Measurements from ENCODE around the gene ATP10B. TPM values are rescaled to one million over a fixed set of nuclear protein-coding genes. Genes with fewer than 3 reads are reported as not detected.

Gene ATP10B
- total RNA-seq, 1 experiment from 2014 or later, result not detected

GRCh38 chr5:160573318-160573717 lies 278.7 kb downstream of the ATP10B start:
- no TSS peak for BruUV-seq (replicated peaks)
- Histone ChIP-seq H3K27me3 (ENCODE audit: control insufficient read depth, insufficient read depth, low read length) (no peaks in the 10 kb centered on the region), H3K4me1 (ENCODE audit: control insufficient read depth, insufficient read depth, low read length) (no peaks in the 10 kb centered on the region), H3K36me3 (ENCODE audit: control insufficient read depth, insufficient read depth, low read length) (no peaks in the 10 kb centered on the region), H3K27ac (ENCODE audit: low read length) (no peak overlapping the region), H3K9me3 (ENCODE audit: control insufficient read depth, insufficient read depth, low read depth, low read length) (no peaks in the 10 kb centered on the region), H3K4me3 (ENCODE audit: low read depth in 2 of 2, low read length in 2 of 2) (no peak overlapping the region)
- ATAC-seq, result no peak
- TF ChIP-seq TCF7L2 (IDR thresholded peaks at IDR 0.05; ENCODE audit: low read depth, low read length) (no peak), POLR2AphosphoS5 (IDR thresholded peaks at IDR 0.05; ENCODE audit: low read depth, low read length) (no peak), CTCF (IDR thresholded peaks at IDR 0.05) (no peak), SIN3A (IDR thresholded peaks at IDR 0.05; ENCODE audit: borderline replicate concordance, insufficient read depth, low read depth, low read length) (no peak)
- TF ChIP-seq, protein P1, sequence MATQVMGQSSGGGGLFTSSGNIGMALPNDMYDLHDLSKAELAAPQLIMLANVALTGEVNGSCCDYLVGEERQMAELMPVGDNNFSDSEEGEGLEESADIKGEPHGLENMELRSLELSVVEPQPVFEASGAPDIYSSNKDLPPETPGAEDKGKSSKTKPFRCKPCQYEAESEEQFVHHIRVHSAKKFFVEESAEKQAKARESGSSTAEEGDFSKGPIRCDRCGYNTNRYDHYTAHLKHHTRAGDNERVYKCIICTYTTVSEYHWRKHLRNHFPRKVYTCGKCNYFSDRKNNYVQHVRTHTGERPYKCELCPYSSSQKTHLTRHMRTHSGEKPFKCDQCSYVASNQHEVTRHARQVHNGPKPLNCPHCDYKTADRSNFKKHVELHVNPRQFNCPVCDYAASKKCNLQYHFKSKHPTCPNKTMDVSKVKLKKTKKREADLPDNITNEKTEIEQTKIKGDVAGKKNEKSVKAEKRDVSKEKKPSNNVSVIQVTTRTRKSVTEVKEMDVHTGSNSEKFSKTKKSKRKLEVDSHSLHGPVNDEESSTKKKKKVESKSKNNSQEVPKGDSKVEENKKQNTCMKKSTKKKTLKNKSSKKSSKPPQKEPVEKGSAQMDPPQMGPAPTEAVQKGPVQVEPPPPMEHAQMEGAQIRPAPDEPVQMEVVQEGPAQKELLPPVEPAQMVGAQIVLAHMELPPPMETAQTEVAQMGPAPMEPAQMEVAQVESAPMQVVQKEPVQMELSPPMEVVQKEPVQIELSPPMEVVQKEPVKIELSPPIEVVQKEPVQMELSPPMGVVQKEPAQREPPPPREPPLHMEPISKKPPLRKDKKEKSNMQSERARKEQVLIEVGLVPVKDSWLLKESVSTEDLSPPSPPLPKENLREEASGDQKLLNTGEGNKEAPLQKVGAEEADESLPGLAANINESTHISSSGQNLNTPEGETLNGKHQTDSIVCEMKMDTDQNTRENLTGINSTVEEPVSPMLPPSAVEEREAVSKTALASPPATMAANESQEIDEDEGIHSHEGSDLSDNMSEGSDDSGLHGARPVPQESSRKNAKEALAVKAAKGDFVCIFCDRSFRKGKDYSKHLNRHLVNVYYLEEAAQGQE (IDR thresholded peaks at IDR 0.05; ENCODE audit: insufficient read depth in 1 of 2, low read depth in 2 of 2, low read length in 1 of 2), result no peak
- in situ Hi-C loops (cut with HindIII; ENCODE audit: low pct_unique_long_range_greater_than_20kb, low sequenced_read_pairs) (no loop called here), intact Hi-C loops (cut with micrococcal nuclease; ENCODE audit: unreplicated experiment) (no loop called here)
- no peak for DNase-seq (ENCODE audit: low read depth, low spot score)
- ChIA-PET CTCF (no interaction called here), POLR2A (no interaction called here)

DNA sequence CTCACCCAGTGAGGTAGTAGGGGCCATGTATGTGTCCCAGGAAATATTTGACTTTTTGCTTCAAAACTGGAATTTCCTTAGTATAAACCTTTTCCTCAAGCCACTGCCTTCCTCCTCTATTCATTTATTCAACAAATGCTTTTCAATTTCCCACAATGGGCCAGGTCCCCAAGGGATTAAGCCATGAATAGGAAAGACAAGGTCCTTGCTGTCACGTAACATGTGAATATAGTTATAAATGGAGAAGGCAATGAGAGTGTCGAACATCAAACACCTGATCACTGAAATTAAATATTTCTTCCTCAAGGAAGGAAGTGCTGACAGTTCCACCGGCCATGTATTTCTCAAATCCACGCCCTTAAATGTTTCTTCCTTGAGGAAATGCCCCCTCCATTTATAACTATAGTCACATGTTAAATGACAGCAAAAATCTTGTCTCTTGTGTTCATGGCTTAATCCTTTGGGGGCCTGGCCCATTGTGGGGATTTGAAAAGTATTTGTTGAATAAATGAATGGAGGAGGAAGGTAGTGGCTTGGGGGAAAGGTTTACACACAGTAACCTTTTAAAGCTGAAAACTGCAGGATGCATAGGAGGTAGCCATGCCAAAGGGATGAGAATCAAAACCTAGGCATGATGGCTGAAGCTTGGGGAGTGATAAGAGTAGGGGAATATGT lies 284.8 kb downstream of the ATP10B start:
- ChIA-PET CTCF (no interaction called here), POLR2A (no interaction called here)
- no peak overlapping the region for H3K4me3 ChIP-seq (ENCODE audit: low read depth in 2 of 2, low read length in 2 of 2)
- in situ Hi-C loops (cut with HindIII; ENCODE audit: low pct_unique_long_range_greater_than_20kb, low sequenced_read_pairs) (no loop called here), intact Hi-C loops (cut with micrococcal nuclease; ENCODE audit: unreplicated experiment) (no loop called here)
- H3K27ac ChIP-seq (ENCODE audit: low read length), result no peak overlapping the region
- ATAC-seq (no peak), DNase-seq (ENCODE audit: low read depth, low spot score) (no peak)
- H3K4me1 ChIP-seq (ENCODE audit: control insufficient read depth, insufficient read depth, low read length), result no peaks in the 10 kb centered on the region
- H3K9me3 ChIP-seq (ENCODE audit: control insufficient read depth, insufficient read depth, low read depth, low read length), result no peaks in the 10 kb centered on the region
- TF ChIP-seq CTCF (IDR thresholded peaks at IDR 0.05) (no peak), TCF7L2 (IDR thresholded peaks at IDR 0.05; ENCODE audit: low read depth, low read length) (no peak), SIN3A (IDR thresholded peaks at IDR 0.05; ENCODE audit: borderline replicate concordance, insufficient read depth, low read depth, low read length) (no peak), POLR2AphosphoS5 (IDR thresholded peaks at IDR 0.05; ENCODE audit: low read depth, low read length) (no peak)
- TF ChIP-seq, protein P1 (IDR thresholded peaks at IDR 0.05; ENCODE audit: insufficient read depth in 1 of 2, low read depth in 2 of 2, low read length in 1 of 2), result no peak
- no TSS peak for BruUV-seq (replicated peaks)
- H3K27me3 ChIP-seq (ENCODE audit: control insufficient read depth, insufficient read depth, low read length), result no peaks in the 10 kb centered on the region
- H3K36me3 ChIP-seq (ENCODE audit: control insufficient read depth, insufficient read depth, low read length), result no peaks in the 10 kb centered on the region
